B cell (primary cell): ENCODE results near the gene MET. TPM values are rescaled to one million over a fixed set of nuclear protein-coding genes. Genes with fewer than 3 reads are reported as not detected.

Experiments used
- ATAC-seq: fragments of 200-7000 bp; cut with Tn5 transposase; one replicate; pipeline ENCODE4 v1.10.0; 2021; ENCODE audit warnings: low read depth, mild to moderate bottlenecking, moderate number of reproducible peaks, moderate library complexity
- CTCF ChIA-PET: fragments of 350-600 bp; sonication (Branson Sonifier 250); formaldehyde crosslinking; loops from one replicate; lab custom pipeline; 2021; ENCODE audit warnings: antibody characterized with exemption, inconsistent platforms; lab: Charles Lee
- POLR2A ChIA-PET: fragments of 350-600 bp; sonication (Branson Sonifier 250); formaldehyde crosslinking; loops from one replicate; lab custom pipeline; 2021; ENCODE audit warnings: antibody characterized with exemption; lab: Charles Lee
- DNase-seq: peaks from one replicate; pipeline ENCODE4 v3.0.0; 2013
- H2AFZ ChIP-seq: 2 replicates; pipeline ENCODE4 v1.6.1; 2012; ENCODE audit warnings: mild to moderate bottlenecking, low read depth, low read length; ENCODE audit not compliant: insufficient read depth, poor library complexity, severe bottlenecking
- H3K27ac ChIP-seq, 2 donors: 1 replicate in 1 of 2; 2 replicates in 1 of 2; pipeline ENCODE4 v1.5.1; 2012 to 2013; ENCODE audit warnings: low read length in 2 of 2, mild to moderate bottlenecking in 2 of 2, moderate library complexity in 1 of 2
- H3K27me3 ChIP-seq, 4 experiments: fragments of 200-600 bp in 1 of 4; sonication (generic) in 1 of 4; replicated peaks in 1 of 4; 1 replicate in 2 of 4; 2 replicates in 2 of 4; pipeline versions ENCODE4 v1.6.1 to v1.7.0; 2013 to 2016; ENCODE audit warnings: low read length in 3 of 4, mild to moderate bottlenecking in 2 of 4, mixed read lengths in 1 of 4, moderate library complexity in 1 of 4; ENCODE audit not compliant: insufficient read depth in 4 of 4, control insufficient read depth in 3 of 4; ENCODE audit errors: control extremely low read depth in 1 of 4
- H3K36me3 ChIP-seq, 2 experiments: replicated peaks in 1 of 2; 1 replicate in 1 of 2; 2 replicates in 1 of 2; pipeline versions ENCODE4 v1.6.1 to v1.7.1; 2013; ENCODE audit warnings: low read length in 1 of 2; ENCODE audit not compliant: insufficient read depth in 2 of 2, control insufficient read depth in 1 of 2; ENCODE audit errors: control extremely low read depth in 1 of 2, extremely low read depth in 1 of 2
- H3K4me1 ChIP-seq, 2 donors: fragments of 200-600 bp in 1 of 2; sonication (generic) in 1 of 2; 1 replicate in 1 of 2; 2 replicates in 1 of 2; pipeline versions ENCODE4 v1.5.1 to v1.6.1; 2013 to 2017; ENCODE audit warnings: low read length in 2 of 2; ENCODE audit not compliant: control insufficient read depth in 2 of 2, insufficient read depth in 2 of 2
- H3K4me2 ChIP-seq: replicated peaks from 2 replicates; pipeline ENCODE3; 2012; ENCODE audit warnings: mild to moderate bottlenecking, low read depth, low read length; ENCODE audit not compliant: poor library complexity, severe bottlenecking
- H3K4me3 ChIP-seq, 5 experiments: fragments of 200-600 bp in 1 of 5; sonication (generic) in 1 of 5; 1 replicate in 3 of 5; 2 replicates in 2 of 5; pipeline versions ENCODE4 v1.5.1 to v1.7.0; 2011 to 2016; ENCODE audit warnings: low read length in 4 of 5, mild to moderate bottlenecking in 4 of 5, low read depth in 2 of 5, control low read depth in 1 of 5, moderate library complexity in 1 of 5; ENCODE audit not compliant: insufficient read depth in 1 of 5; ENCODE audit errors: control extremely low read depth in 1 of 5, extremely low read depth in 1 of 5
- H3K79me2 ChIP-seq: fragments of 200-600 bp; sonication (generic); one replicate; pipeline ENCODE4 v1.6.0; 2016; ENCODE audit warnings: low read length; ENCODE audit not compliant: control insufficient read depth, insufficient read depth
- H3K9ac ChIP-seq: fragments of 200-600 bp; sonication (generic); 2 replicates; pipeline ENCODE4 v1.6.1; 2017; ENCODE audit warnings: mild to moderate bottlenecking, low read length, moderate library complexity
- H3K9me3 ChIP-seq, 3 donors: one replicate each; pipeline versions ENCODE4 v1.6.1 to v1.7.1; 2013; ENCODE audit warnings: low read length in 2 of 3; ENCODE audit not compliant: control insufficient read depth in 2 of 3, insufficient read depth in 1 of 3; ENCODE audit errors: control extremely low read depth in 1 of 3
- H4K20me1 ChIP-seq: 2 replicates; pipeline ENCODE4 v1.6.0; 2012; ENCODE audit warnings: mild to moderate bottlenecking, low read length; ENCODE audit not compliant: insufficient read depth, control insufficient read depth, poor library complexity, severe bottlenecking
- H3K27ac Mint-ChIP-seq: one replicate; pipeline ENCODE4 v1.8.0; 2021; ENCODE audit warnings: mixed read lengths
- H3K27me3 Mint-ChIP-seq: one replicate; pipeline ENCODE4 v1.8.0; 2021; ENCODE audit warnings: mixed read lengths
- H3K4me1 Mint-ChIP-seq: one replicate; pipeline ENCODE4 v1.8.0; 2021; ENCODE audit warnings: mixed read lengths
- H3K4me3 Mint-ChIP-seq: one replicate; pipeline ENCODE4 v1.8.0; 2021; ENCODE audit warnings: mixed read lengths
- H3K9me3 Mint-ChIP-seq: one replicate; pipeline ENCODE4 v1.8.0; 2022; ENCODE audit warnings: mixed read lengths; ENCODE audit not compliant: insufficient read depth
- CTCF ChIP-seq: fragments of 200-600 bp; IDR thresholded peaks from one replicate; pipeline ENCODE4 v1.8.0; 2022; ENCODE audit warnings: antibody characterized with exemption, mild to moderate bottlenecking
- EZH2 ChIP-seq: IDR thresholded peaks from 2 replicates; pipeline ENCODE4 v1.6.1; 2012; ENCODE audit warnings: borderline replicate concordance, low read depth, mild to moderate bottlenecking, moderate library complexity, low read length; ENCODE audit not compliant: insufficient read depth, poor library complexity, severe bottlenecking
- WGBS: methylation state at CpG from one replicate; pipeline ENCODE4 v1.1.5; 2013; ENCODE audit warnings: missing lambda C conversion rate; ENCODE audit not compliant: insufficient coverage; 5-methylcytosine and 5-hydroxymethylcytosine counted together
- intact Hi-C: fragments of 100-400 bp; cut with micrococcal nuclease; formaldehyde crosslinking; loops from one replicate; pipeline ENCODE4 v1.10.0; 2022
- polyA minus RNA-seq: library from RNA; depleted of rRNA, polyadenylated mRNA; stranded (reverse); fragments of >200 nt; gene quantifications from 2 replicates; pipeline ENCODE4 v1.2.3, GENCODE V29; 2012
- polyA plus RNA-seq: library from polyadenylated mRNA; depleted of rRNA; stranded (reverse); fragments of >200 nt; gene quantifications from 2 replicates; pipeline ENCODE4 v1.2.3, GENCODE V29; 2012
- total RNA-seq, 2 donors: library from RNA; stranded (reverse); fragments of 120-200 nt in 1 of 2; gene quantifications; 1 replicate in 1 of 2; 2 replicates in 1 of 2; pipeline versions ENCODE4 v1.2.3 to v1.2.4, GENCODE V29; 2013 to 2022

MET gene
- 0.59 and 1.9 TPM in 2 replicates for total RNA-seq
- total RNA-seq (2013), result 0.58 TPM
- polyA plus RNA-seq, result 0.03 TPM in 2 replicates
- polyA minus RNA-seq, result 0.34 and 0.50 TPM in 2 replicates

- intact Hi-C loops, result loop anchor here (1.0 to 10.0 kb wide), 4 partner anchors 80 to 507 kb away; no protein-coding TSS in a partner anchor
- H3K9me3 ChIP-seq, result peaks cover 1 to 5% (median 3%) of the 10 kb centered on the region in 3 donors
- no peaks in the 10 kb centered on the region for H3K79me2 ChIP-seq
- TF ChIP-seq CTCF (no peak), EZH2 (no peak)
- no peaks in the 10 kb centered on the region for H3K36me3 ChIP-seq
- H3K27me3 ChIP-seq, result peaks cover 0 to 52% (median 47%) of the 10 kb centered on the region in 4 experiments
- H2AFZ ChIP-seq, result peak within 1 kb of the TSS; percentile 57
- peak within 1 kb of the TSS; percentile 85 for H3K4me2 ChIP-seq
- ATAC-seq (peak; percentile 83), DNase-seq (peak; percentile 71)
- no peak within 1 kb of the TSS for H3K27ac ChIP-seq
- peaks cover 18% of the 10 kb centered on the region for H3K4me1 Mint-ChIP-seq
- POLR2A ChIA-PET, result no interaction called here
- no peak within 1 kb of the TSS for H3K27ac Mint-ChIP-seq
- CTCF ChIA-PET, result interaction anchor here (1.0 to 3.8 kb wide), 9 partner anchors 9 to 140 kb away, joined by 3 to 17 read pairs (median 5); no protein-coding TSS in a partner anchor
- H3K9me3 Mint-ChIP-seq, result no peaks in the 10 kb centered on the region
- peaks cover 69% of the 10 kb centered on the region for H3K27me3 Mint-ChIP-seq
- 1% methylated on average over 97 of the region's 101 CpGs for WGBS
- no peaks in the 10 kb centered on the region for H4K20me1 ChIP-seq
- H3K4me1 ChIP-seq, result peaks cover 14 to 15% of the 10 kb centered on the region in 2 donors
- H3K4me3 ChIP-seq, result peak within 1 kb of the TSS; percentile 28 to 54 (median 39)
- H3K4me3 Mint-ChIP-seq, result peak within 1 kb of the TSS; percentile 82
- H3K9ac ChIP-seq, result peak within 1 kb of the TSS; percentile 57
These were observed at the start of gene MET for GRCh38 chr7:116671681-116672595. Gene MET, plus strand, starts transcription at chr7:116672196. Its CDS starts 26,889 bp downstream, at chr7:116699085.

- no peaks in the 10 kb centered on the region for H3K9me3 ChIP-seq
- no peak overlapping the region for H3K4me3 ChIP-seq
- ATAC-seq (no peak), DNase-seq (no peak)
- H3K36me3 ChIP-seq, result no peaks in the 10 kb centered on the region
- H3K4me2 ChIP-seq, result no peak overlapping the region
- H3K27ac ChIP-seq, result no peak overlapping the region
- H2AFZ ChIP-seq, result no peak overlapping the region
- POLR2A ChIA-PET, result no interaction called here
- H3K4me1 ChIP-seq, result peaks cover 0 to 7% of the 10 kb centered on the region in 2 donors
- no peak overlapping the region for H3K9ac ChIP-seq
- CTCF ChIA-PET, result no interaction called here
- H3K27me3 ChIP-seq, result peaks cover 0 to 12% (median 5%) of the 10 kb centered on the region in 4 experiments
- no peaks in the 10 kb centered on the region for H3K79me2 ChIP-seq
- H3K27me3 Mint-ChIP-seq, result peaks cover 19% of the 10 kb centered on the region
- H3K9me3 Mint-ChIP-seq, result no peaks in the 10 kb centered on the region
- peaks cover 14% of the 10 kb centered on the region for H3K4me1 Mint-ChIP-seq
- no peaks in the 10 kb centered on the region for H4K20me1 ChIP-seq
- H3K4me3 Mint-ChIP-seq, result no peak overlapping the region
- no peak overlapping the region for H3K27ac Mint-ChIP-seq
- WGBS, result 96% methylated on average over 8 of the region's 8 CpGs
- no peak for TF ChIP-seq EZH2
- no peak for TF ChIP-seq CTCF
- intact Hi-C loops, result no loop called here
These were observed 45.1 kb upstream of the MET start for GRCh38 chr7:116626886-116627285.
